HG03432 (cell line): Measurements from ENCODE around the gene CFAP92.
"Not testable (repeated sequence)": the region's sequence is repeated elsewhere in the genome, so short reads cannot be mapped to it uniquely, and the experiment has no call there.

Source experiments
- ATAC-seq: cut with Tn5 transposase; IDR thresholded peaks from one replicate; pipeline ENCODE4 v1.9.1; 2021; ENCODE audit warnings: mild to moderate bottlenecking, moderate library complexity; ENCODE audit not compliant: unreplicated experiment

Gene CFAP92

GRCh38 chr3:128907706-128908445 lies 86.0 kb downstream of the CFAP92 start:
- ATAC-seq = no peak

- ATAC-seq = no peak
Measured at GRCh38 chr3:128906804-128907525, 86.9 kb downstream of the CFAP92 start.

GRCh38 chr3:128906031-128906803 lies 87.7 kb downstream of the CFAP92 start:
- ATAC-seq = no peak

GRCh38 chr3:128903501-128903900 lies 90.4 kb downstream of the CFAP92 start:
- no peak for ATAC-seq

- ATAC-seq = no peak
Measured at GRCh38 chr3:128902426-128902825, 91.5 kb downstream of the CFAP92 start.

GRCh38 chr3:128895843-128896697 lies 97.8 kb downstream of the CFAP92 start:
- no peak for ATAC-seq

GRCh38 chr3:128889139-128889894 lies 104.6 kb downstream of the CFAP92 start:
- ATAC-seq = no peak

- ATAC-seq = no peak
Measured at GRCh38 chr3:128884992-128885391, 108.9 kb downstream of the CFAP92 start.

- no peak for ATAC-seq
Measured at GRCh38 chr3:128882719-128883118, 111.2 kb downstream of the CFAP92 start.

- no peak for ATAC-seq
Measured at GRCh38 chr3:128881576-128881975, 112.3 kb downstream of the CFAP92 start.

- not testable (repeated sequence) for ATAC-seq
Measured at GRCh38 chr3:128880455-128880854, 113.4 kb downstream of the CFAP92 start.

- ATAC-seq = no peak
Measured at GRCh38 chr3:128879991-128880390, 113.9 kb downstream of the CFAP92 start.

- ATAC-seq = peak; percentile 89
Measured at GRCh38 chr3:128879125-128879969, 114.5 kb downstream of the CFAP92 start, which contains the start of gene ACAD9. Gene ACAD9 (plus strand): TSS chr3:128879620. CDS start chr3:128879692, 72 bp downstream.

- ATAC-seq = peak; percentile 10
Measured at GRCh38 chr3:128878556-128879124, 115.2 kb downstream of the CFAP92 start.

- no peak for ATAC-seq
Measured at GRCh38 chr3:128878011-128878457, 115.8 kb downstream of the CFAP92 start.

- ATAC-seq = no peak
Measured at GRCh38 chr3:128875556-128876120, 118.2 kb downstream of the CFAP92 start.

- no peak for ATAC-seq
Measured at GRCh38 chr3:128874481-128875180, 119.2 kb downstream of the CFAP92 start.
